NT2/D1 (cell line): Measurements from ENCODE around the gene BCL10.

Experiments
- SUZ12 ChIP-seq: IDR thresholded peaks from 2 replicates; pipeline ENCODE4 v1.6.1; 2011; ENCODE audit not compliant: insufficient read length, insufficient read depth; ENCODE audit errors: extremely low read depth
- ZNF274 ChIP-seq: IDR thresholded peaks from 2 replicates; pipeline ENCODE4 v1.6.1; 2011; ENCODE audit warnings: mild to moderate bottlenecking, low read depth, low read length

DNA sequence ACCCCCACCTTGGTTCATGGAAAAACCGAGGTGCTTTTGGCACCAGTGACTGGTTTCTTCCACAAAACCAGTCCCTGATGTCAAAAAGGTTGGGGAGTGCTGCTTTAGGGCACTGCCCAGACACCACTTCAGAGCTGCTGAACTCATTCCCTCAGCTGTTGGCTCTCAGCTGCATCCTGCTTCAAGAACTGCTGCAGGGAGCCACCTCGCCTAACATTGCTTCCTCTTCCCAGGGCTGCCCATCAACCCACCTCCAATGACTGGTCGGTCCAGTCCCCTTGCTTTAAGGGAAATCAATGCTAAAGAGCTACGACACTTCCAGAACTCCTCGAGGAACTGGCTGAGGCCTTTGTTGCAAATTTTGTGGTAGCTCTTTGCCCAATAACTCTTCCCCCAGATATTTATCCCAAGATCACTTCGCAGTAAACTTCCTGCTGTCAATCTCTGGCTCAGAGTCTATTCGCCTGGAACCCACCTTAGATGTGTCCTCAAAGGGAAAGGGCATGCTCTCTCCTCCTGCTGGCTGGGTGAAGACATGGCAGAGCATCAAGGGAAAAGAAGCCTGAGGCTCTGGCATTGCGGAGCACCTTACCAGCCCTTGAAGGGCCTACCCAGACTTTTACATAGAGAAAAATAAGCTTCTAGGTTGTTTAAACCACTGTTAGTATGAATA, 46.0 kb downstream of the BCL10 start:
- TF ChIP-seq SUZ12, result no peak
- TF ChIP-seq ZNF274, result no peak
